ENCODE results near the gene IL1A. TPM values are rescaled to one million over a fixed set of nuclear protein-coding genes. Genes with fewer than 3 reads are reported as not detected.

Gene IL1A
- total and polyA plus RNA-seq, 9 of the 15 experiments (the other 6 are each of a cell fraction or from before 2014, with no cell fraction given): 0.03 to 0.27 (median 0.14) TPM; not detected in 2

- TF ChIP-seq PTBP1 (IDR thresholded peaks at IDR 0.05; ENCODE audit: low read depth, low read length) (no peak), YY1 (IDR thresholded peaks at IDR 0.05; ENCODE audit: borderline replicate concordance in 1 of 3, control insufficient read depth in 1 of 3, extremely low read depth in 1 of 3, insufficient read depth in 3 of 3, insufficient read length in 1 of 3, insufficient replicate concordance in 2 of 3, low read depth in 1 of 3, low read length in 2 of 3) (peak in 1 of 3 experiments; percentile 2), ARID4B (CRISPR knock-in tag; IDR thresholded peaks at IDR 0.05) (peak; percentile 21; the same call in 1 of the 2 replicates), ARID2 (IDR thresholded peaks at IDR 0.05) (no peak), ZC3H8 (IDR thresholded peaks at IDR 0.05) (no peak)
Observed at GRCh38 chr2:112727276-112728028, 56.8 kb downstream of the IL1A start (continued).

Data from K562 (cell line).